Measurements from ENCODE around the gene ALB.

ALB gene

DNA sequence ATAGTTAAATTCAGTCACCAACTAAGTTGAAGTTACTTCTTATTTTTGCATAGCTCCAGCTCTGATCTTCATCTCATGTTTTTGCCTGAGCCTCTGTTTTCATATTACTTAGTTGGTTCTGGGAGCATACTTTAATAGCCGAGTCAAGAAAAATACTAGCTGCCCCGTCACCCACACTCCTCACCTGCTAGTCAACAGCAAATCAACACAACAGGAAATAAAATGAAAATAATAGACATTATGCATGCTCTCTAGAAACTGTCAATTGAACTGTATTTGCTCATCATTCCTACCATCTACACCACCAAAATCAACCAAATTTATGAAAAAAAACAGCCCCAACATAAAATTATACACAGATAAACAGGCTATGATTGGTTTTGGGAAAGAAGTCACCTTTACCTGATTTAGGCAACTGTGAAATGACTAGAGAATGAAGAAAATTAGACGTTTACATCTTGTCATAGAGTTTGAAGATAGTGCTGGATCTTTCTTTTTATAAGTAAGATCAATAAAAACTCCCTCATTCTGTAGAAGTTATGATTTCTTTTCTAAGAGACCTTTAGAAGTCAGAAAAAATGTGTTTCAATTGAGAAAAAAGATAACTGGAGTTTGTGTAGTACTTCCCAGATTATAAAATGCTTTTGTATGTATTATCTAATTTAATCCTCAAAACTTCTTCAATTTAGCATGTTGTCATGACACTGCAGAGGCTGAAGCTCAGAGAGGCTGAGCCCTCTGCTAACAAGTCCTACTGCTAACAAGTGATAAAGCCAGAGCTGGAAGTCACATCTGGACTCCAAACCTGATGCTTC, 7.0 kb downstream of the ALB start:
- TF ChIP-seq, protein P1, sequence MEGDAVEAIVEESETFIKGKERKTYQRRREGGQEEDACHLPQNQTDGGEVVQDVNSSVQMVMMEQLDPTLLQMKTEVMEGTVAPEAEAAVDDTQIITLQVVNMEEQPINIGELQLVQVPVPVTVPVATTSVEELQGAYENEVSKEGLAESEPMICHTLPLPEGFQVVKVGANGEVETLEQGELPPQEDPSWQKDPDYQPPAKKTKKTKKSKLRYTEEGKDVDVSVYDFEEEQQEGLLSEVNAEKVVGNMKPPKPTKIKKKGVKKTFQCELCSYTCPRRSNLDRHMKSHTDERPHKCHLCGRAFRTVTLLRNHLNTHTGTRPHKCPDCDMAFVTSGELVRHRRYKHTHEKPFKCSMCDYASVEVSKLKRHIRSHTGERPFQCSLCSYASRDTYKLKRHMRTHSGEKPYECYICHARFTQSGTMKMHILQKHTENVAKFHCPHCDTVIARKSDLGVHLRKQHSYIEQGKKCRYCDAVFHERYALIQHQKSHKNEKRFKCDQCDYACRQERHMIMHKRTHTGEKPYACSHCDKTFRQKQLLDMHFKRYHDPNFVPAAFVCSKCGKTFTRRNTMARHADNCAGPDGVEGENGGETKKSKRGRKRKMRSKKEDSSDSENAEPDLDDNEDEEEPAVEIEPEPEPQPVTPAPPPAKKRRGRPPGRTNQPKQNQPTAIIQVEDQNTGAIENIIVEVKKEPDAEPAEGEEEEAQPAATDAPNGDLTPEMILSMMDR (IDR thresholded peaks at IDR 0.05) = no peak

DNA sequence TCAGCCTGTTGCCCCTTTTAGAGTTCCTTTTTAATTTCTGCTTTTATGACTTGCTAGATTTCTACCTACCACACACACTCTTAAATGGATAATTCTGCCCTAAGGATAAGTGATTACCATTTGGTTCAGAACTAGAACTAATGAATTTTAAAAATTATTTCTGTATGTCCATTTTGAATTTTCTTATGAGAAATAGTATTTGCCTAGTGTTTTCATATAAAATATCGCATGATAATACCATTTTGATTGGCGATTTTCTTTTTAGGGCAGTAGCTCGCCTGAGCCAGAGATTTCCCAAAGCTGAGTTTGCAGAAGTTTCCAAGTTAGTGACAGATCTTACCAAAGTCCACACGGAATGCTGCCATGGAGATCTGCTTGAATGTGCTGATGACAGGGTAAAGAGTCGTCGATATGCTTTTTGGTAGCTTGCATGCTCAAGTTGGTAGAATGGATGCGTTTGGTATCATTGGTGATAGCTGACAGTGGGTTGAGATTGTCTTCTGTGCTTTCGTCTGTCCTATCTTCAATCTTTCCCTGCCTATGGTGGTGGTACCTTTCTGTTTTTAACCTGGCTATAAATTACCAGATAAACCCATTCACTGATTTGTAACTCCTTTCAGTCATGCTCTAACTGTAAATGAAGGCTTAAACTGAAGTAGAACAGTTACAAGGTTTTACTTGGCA, 7.8 kb downstream of the ALB start:
- TF ChIP-seq, protein P1 (IDR thresholded peaks at IDR 0.05) = no peak

DNA sequence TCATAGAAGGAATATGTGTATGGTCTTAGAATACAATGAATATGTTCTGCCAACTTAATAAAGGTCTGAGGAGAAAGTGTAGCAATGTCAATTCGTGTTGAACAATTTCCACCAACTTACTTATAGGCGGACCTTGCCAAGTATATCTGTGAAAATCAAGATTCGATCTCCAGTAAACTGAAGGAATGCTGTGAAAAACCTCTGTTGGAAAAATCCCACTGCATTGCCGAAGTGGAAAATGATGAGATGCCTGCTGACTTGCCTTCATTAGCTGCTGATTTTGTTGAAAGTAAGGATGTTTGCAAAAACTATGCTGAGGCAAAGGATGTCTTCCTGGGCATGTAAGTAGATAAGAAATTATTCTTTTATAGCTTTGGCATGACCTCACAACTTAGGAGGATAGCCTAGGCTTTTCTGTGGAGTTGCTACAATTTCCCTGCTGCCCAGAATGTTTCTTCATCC, 9.2 kb downstream of the ALB start:
- TF ChIP-seq, protein P1 (IDR thresholded peaks at IDR 0.05) = no peak

DNA sequence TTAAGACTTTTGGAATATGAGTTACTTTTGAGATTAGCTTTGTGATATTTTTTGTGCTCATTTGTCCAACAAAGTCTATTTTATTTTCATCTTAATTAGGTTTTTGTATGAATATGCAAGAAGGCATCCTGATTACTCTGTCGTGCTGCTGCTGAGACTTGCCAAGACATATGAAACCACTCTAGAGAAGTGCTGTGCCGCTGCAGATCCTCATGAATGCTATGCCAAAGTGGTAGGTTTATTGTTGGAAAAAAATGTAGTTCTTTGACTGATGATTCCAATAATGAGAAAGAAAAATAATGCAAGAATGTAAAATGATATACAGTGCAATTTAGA, 10.8 kb downstream of the ALB start:
- TF ChIP-seq, protein P1 (IDR thresholded peaks at IDR 0.05) = no peak

DNA sequence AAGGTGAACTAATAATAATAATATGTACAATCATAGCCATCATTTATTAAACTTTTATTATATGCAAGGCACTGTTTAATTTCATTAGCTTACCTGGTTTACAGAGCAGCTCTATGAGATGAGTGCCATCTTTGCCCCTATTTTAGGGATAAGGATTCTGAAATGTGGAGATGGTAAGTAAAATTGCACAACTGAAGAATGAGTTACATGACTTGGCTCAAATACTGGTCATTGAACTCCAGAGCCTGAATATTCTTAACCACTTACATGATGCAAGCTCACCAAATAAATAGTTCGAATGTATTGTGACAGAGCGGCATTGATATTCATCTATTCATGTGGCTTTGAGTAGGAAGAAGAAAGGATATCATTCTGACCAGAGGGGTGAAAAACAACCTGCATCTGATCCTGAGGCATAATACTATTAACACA, 11.7 kb downstream of the ALB start:
- TF ChIP-seq, protein P1 (IDR thresholded peaks at IDR 0.05) = no peak

DNA sequence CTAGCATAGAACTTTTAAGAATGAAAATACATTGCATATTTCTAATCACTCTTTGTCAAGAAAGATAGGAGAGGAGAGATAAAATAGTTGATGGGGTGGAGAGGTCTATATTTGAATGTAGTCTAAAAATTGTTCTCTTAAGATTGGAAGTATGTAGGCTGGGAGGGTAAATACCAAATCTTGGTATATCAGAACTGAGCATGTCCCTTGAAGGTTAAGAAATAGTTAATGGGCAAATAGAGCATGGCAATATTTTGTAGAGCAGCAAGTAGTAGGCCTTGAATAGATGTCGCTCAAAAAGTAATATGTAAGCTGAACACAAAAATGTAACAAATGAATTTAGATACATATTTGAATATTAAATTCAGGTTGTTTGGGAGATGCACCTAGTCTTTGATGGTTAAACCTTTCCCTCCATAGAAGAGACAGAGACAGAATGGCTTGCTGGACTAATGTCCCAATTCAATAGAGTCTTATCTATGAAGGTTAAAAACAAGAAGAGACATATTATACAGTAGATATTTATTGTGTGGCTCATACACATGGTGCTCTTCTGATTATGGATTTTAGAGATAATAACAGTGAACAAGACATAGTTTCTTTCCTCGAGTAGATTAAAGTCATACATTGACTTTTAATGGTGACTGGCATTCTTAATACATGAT, 12.5 kb downstream of the ALB start:
- TF ChIP-seq, protein P1 (IDR thresholded peaks at IDR 0.05) = no peak

DNA sequence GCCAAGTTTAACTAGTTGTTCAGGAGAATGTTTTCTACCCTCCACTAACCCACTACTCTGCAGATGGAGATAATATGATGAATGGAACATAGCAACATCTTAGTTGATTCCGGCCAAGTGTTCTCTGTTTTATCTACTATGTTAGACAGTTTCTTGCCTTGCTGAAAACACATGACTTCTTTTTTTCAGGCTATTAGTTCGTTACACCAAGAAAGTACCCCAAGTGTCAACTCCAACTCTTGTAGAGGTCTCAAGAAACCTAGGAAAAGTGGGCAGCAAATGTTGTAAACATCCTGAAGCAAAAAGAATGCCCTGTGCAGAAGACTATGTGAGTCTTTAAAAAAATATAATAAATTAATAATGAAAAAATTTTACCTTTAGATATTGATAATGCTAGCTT, 13.3 kb downstream of the ALB start:
- TF ChIP-seq, protein P1 (IDR thresholded peaks at IDR 0.05) = no peak
